H1 (cell line): ENCODE data around the gene KLF13. TPM values are rescaled to one million over a fixed set of nuclear protein-coding genes. Genes with fewer than 3 reads are reported as not detected.
A peak's percentile ranks its signal among the peaks of the same experiment; 100 is the strongest.

Experiments
- CTCF ChIA-PET: fragments of 300-600 bp; sonication (Branson Sonifier 250); formaldehyde crosslinking; loops from one replicate; lab custom pipeline; 2021; ENCODE audit not compliant: partially characterized antibody; lab: Charles Lee
- POLR2A ChIA-PET: fragments of 300-600 bp; sonication (Branson Sonifier 250); formaldehyde crosslinking; loops from one replicate; lab custom pipeline; 2021; ENCODE audit warnings: inconsistent platforms; ENCODE audit not compliant: partially characterized antibody; lab: Charles Lee
- DNase-seq, 2 experiments: peaks; one replicate each; pipeline versions ENCODE4 v3.0.0 to v3.0.0-alpha.2; 2010 to 2022; ENCODE audit warnings: low spot score in 2 of 2, low read depth in 1 of 2, mixed read lengths in 1 of 2
- FAIRE-seq: peaks from 2 replicates; lab custom pipeline; 2011; peaks lifted over from hg19 to GRCh38; lab: Jason Lieb, UNC
- H2AFZ ChIP-seq: 2 replicates; pipeline ENCODE4 v1.8.1; 2012; ENCODE audit warnings: low read length, inconsistent platforms
- H2AK5ac ChIP-seq: 2 replicates; pipeline ENCODE4 v1.6.1; 2013; ENCODE audit warnings: low read depth, low read length
- H2BK120ac ChIP-seq: replicated peaks from 2 replicates; pipeline ENCODE3; 2013; ENCODE audit warnings: low read depth, low read length, inconsistent platforms
- H2BK12ac ChIP-seq: 2 replicates; pipeline ENCODE4 v1.6.1; 2013; ENCODE audit warnings: low read depth, low read length
- H2BK15ac ChIP-seq: 2 replicates; pipeline ENCODE4 v1.6.1; 2013; ENCODE audit warnings: low read length
- H2BK20ac ChIP-seq: 2 replicates; pipeline ENCODE4 v1.6.1; 2013; ENCODE audit warnings: low read length
- H2BK5ac ChIP-seq: 2 replicates; pipeline ENCODE4 v1.6.1; 2013; ENCODE audit warnings: low read depth, low read length
- H3K14ac ChIP-seq: 2 replicates; pipeline ENCODE4 v1.6.1; 2013; ENCODE audit warnings: inconsistent platforms; ENCODE audit not compliant: insufficient read length
- H3K18ac ChIP-seq: 2 replicates; pipeline ENCODE4 v1.6.1; 2013; ENCODE audit warnings: low read length; ENCODE audit errors: extremely low read depth
- H3K23ac ChIP-seq: 2 replicates; pipeline ENCODE4 v1.6.1; 2013; ENCODE audit warnings: inconsistent platforms; ENCODE audit not compliant: insufficient read length
- H3K23me2 ChIP-seq: 2 replicates; pipeline ENCODE4 v1.6.1; 2013; ENCODE audit warnings: low read depth, low read length
- H3K27ac ChIP-seq: 2 replicates; pipeline ENCODE4 v1.6.1; 2011; ENCODE audit warnings: low read depth, low read length, inconsistent platforms
- H3K27me3 ChIP-seq, 4 experiments: replicated peaks in 1 of 4; 1 replicate in 1 of 4; 2 replicates in 3 of 4; pipeline versions ENCODE4 v1.6.1 to v1.8.1; 2011 to 2013; ENCODE audit warnings: low read length in 3 of 4, mild to moderate bottlenecking in 3 of 4, inconsistent platforms in 2 of 4, mixed read lengths in 2 of 4, moderate library complexity in 1 of 4; ENCODE audit not compliant: control insufficient read depth in 3 of 4, insufficient read depth in 3 of 4; ENCODE audit errors: extremely low read depth in 1 of 4
- H3K36me3 ChIP-seq, 4 experiments: 2 replicates each; pipeline versions ENCODE4 v1.6.1 to v1.8.1; 2011 to 2013; ENCODE audit warnings: mild to moderate bottlenecking in 4 of 4, low read length in 3 of 4, moderate library complexity in 2 of 4, control low read depth in 1 of 4, inconsistent platforms in 1 of 4; ENCODE audit not compliant: insufficient read depth in 4 of 4, control insufficient read depth in 2 of 4
- H3K4ac ChIP-seq: replicated peaks from 2 replicates; pipeline ENCODE3; 2013; ENCODE audit warnings: low read length, low read depth, mixed read lengths, inconsistent platforms; ENCODE audit not compliant: insufficient read length
- H3K4me1 ChIP-seq, 4 experiments: replicated peaks in 1 of 4; 1 replicate in 1 of 4; 2 replicates in 3 of 4; pipeline versions ENCODE4 v1.6.1 to v1.8.1; 2011 to 2013; ENCODE audit warnings: low read length in 3 of 4, inconsistent platforms in 2 of 4, mixed read lengths in 1 of 4; ENCODE audit not compliant: insufficient read depth in 4 of 4, control insufficient read depth in 3 of 4
- H3K4me2 ChIP-seq, 2 experiments: 2 replicates each; pipeline versions ENCODE4 v1.6.1 to v1.8.1; 2011 to 2013; ENCODE audit warnings: low read depth in 2 of 2, low read length in 2 of 2, control low read depth in 1 of 2, inconsistent platforms in 1 of 2, mild to moderate bottlenecking in 1 of 2; ENCODE audit not compliant: insufficient read depth in 1 of 2
- H3K4me3 ChIP-seq, 4 experiments: fragments of 200-600, 300-600 bp in 1 of 4; sonication (generic), shearing (Covaris generic), sonication (Bioruptor Twin) in 1 of 4; 2 replicates each; pipeline versions ENCODE4 v1.5.1 to v1.8.1; 2011 to 2016; ENCODE audit warnings: low read length in 4 of 4, low read depth in 3 of 4, control low read depth in 2 of 4, inconsistent platforms in 2 of 4, mild to moderate bottlenecking in 2 of 4, mixed read lengths in 1 of 4, moderate library complexity in 1 of 4; ENCODE audit not compliant: insufficient read depth in 2 of 4; ENCODE audit errors: extremely low read depth in 1 of 4
- H3K56ac ChIP-seq: replicated peaks from 2 replicates; pipeline ENCODE3; 2013; ENCODE audit warnings: low read depth, mild to moderate bottlenecking, mixed read lengths, low read length, inconsistent platforms; ENCODE audit not compliant: insufficient read length
- H3K79me1 ChIP-seq: 2 replicates; pipeline ENCODE4 v1.6.1; 2013; ENCODE audit warnings: low read depth, low read length, control low read depth
- H3K79me2 ChIP-seq, 2 experiments: 2 replicates each; pipeline versions ENCODE4 v1.6.1 to v1.8.1; 2012 to 2013; ENCODE audit warnings: low read length in 2 of 2, mild to moderate bottlenecking in 2 of 2, inconsistent platforms in 1 of 2; ENCODE audit not compliant: insufficient read depth in 2 of 2, control insufficient read depth in 1 of 2
- H3K9ac ChIP-seq, 4 experiments: replicated peaks in 1 of 4; 1 replicate in 1 of 4; 2 replicates in 3 of 4; pipeline versions ENCODE4 v1.6.1 to v1.8.1; 2011 to 2013; ENCODE audit warnings: low read depth in 3 of 4, low read length in 3 of 4, control low read depth in 2 of 4, mild to moderate bottlenecking in 2 of 4, moderate library complexity in 2 of 4, inconsistent platforms in 1 of 4; ENCODE audit errors: extremely low read depth in 1 of 4
- H3K9me3 ChIP-seq, 2 experiments: 2 replicates each; pipeline versions ENCODE4 v1.6.1 to v1.8.1; 2012 to 2013; ENCODE audit warnings: mild to moderate bottlenecking in 2 of 2, moderate library complexity in 2 of 2, control low read depth in 1 of 2, inconsistent platforms in 1 of 2, low read depth in 1 of 2, low read length in 1 of 2, mixed read lengths in 1 of 2; ENCODE audit not compliant: insufficient read depth in 2 of 2
- H4K20me1 ChIP-seq, 2 experiments: replicated peaks in 1 of 2; 2 replicates each; pipeline versions ENCODE3 to v1.8.1; 2011 to 2013; ENCODE audit warnings: inconsistent platforms in 2 of 2, low read length in 2 of 2, mild to moderate bottlenecking in 1 of 2; ENCODE audit not compliant: insufficient read depth in 2 of 2, control insufficient read depth in 1 of 2
- H4K5ac ChIP-seq: 2 replicates; pipeline ENCODE4 v1.6.1; 2013; ENCODE audit warnings: low read length, low read depth, mixed read lengths, inconsistent platforms; ENCODE audit not compliant: insufficient read length
- H4K8ac ChIP-seq: 2 replicates; pipeline ENCODE4 v1.8.0; 2013; ENCODE audit warnings: mild to moderate bottlenecking, moderate library complexity, low read length, inconsistent platforms; ENCODE audit not compliant: insufficient read depth; ENCODE audit errors: extremely low read depth
- H4K91ac ChIP-seq: replicated peaks from 2 replicates; pipeline ENCODE3; 2013; ENCODE audit warnings: low read length, mixed read lengths, inconsistent platforms; ENCODE audit not compliant: insufficient read length
- CTCF ChIP-seq, 3 experiments: IDR thresholded peaks; 1 replicate in 2 of 3; 2 replicates in 1 of 3; pipeline versions ENCODE4 v1.5.1 to v1.6.1; 2011; ENCODE audit warnings: low read length in 3 of 3, mild to moderate bottlenecking in 3 of 3, inconsistent platforms in 2 of 3, low read depth in 1 of 3, moderate library complexity in 1 of 3; ENCODE audit not compliant: insufficient read depth in 1 of 3; ENCODE audit errors: control extremely low read depth in 1 of 3
- HDAC6 ChIP-seq: IDR thresholded peaks from one replicate; pipeline ENCODE4 v1.7.1; 2012; ENCODE audit warnings: low read depth, mild to moderate bottlenecking, inconsistent platforms, low read length, moderate library complexity
- RAD21 ChIP-seq, 2 experiments: IDR thresholded peaks in 1 of 2; conservative IDR thresholded peaks in 1 of 2; 2 replicates each; pipeline ENCODE4 v1.6.1; 2011; ENCODE audit warnings: low read depth in 2 of 2, low read length in 2 of 2, improper control_type of control experiment in 1 of 2, inconsistent platforms in 1 of 2, mild to moderate bottlenecking in 1 of 2, moderate library complexity in 1 of 2
- WGBS, 2 experiments: shearing (Covaris generic) in 1 of 2; methylation state at CpG; one replicate each; pipeline versions ENCODE4 v1.1.6 to v1.1.7; 2013 to 2015; ENCODE audit warnings: low lambda C conversion rate in 2 of 2, mixed read lengths in 2 of 2, inconsistent platforms in 1 of 2, low coverage in 1 of 2, missing lambda C conversion rate in 1 of 2; ENCODE audit not compliant: insufficient replicate concordance in 2 of 2, insufficient coverage in 1 of 2, insufficient read length in 1 of 2; ENCODE audit errors: extremely low coverage in 1 of 2, missing lambda C conversion rate in 1 of 2; 5-methylcytosine and 5-hydroxymethylcytosine counted together
- polyA plus RNA-seq, 7 experiments: library from polyadenylated mRNA; depleted of rRNA in 3 of 7; stranded (reverse) in 5 of 7; unstranded in 2 of 7; fragments of >200 nt in 5 of 7; fragments of 200-250 nt in 2 of 7; gene quantifications; 1 replicate in 5 of 7; 2 replicates in 1 of 7; 4 replicates in 1 of 7; pipeline versions ENCODE4 v1.2.1 to v1.2.3, GENCODE V29; 2011 to 2013; ENCODE audit warnings: missing spikeins in 2 of 7, mixed read lengths in 2 of 7
- total RNA-seq: library from RNA; stranded (reverse); fragmentation: NEBNext Ultra II Directional; extraction: Animal tissue kit (Norgen Biotek cat#: 25700); gene quantifications from 2 replicates; pipeline ENCODE4 v1.2.1, GENCODE V29; 2021

Gene KLF13
- total and polyA plus RNA-seq, 2 of the 8 experiments (the other 6 are each of a cell fraction or from before 2014, with no cell fraction given), result 18.3 to 33.4 TPM

DNA sequence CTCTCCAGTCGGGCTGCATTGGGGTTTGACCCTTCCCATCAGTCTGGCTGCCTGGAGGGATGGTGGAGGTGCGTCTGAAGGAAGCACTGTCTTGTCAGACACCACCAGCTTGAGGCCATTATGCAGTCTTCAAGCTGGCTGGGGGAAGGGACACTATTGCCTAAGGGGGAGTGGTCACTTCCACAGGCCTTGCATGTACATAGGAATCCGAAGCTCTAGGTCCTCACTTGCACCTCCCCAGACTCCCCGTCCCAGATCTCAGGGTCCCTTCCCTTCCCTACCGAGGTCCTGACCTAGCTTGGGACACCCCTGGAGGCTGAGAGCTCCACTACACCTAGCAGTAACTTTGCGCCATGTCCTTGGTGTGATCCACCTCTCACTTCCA, 48.6 kb upstream of the KLF13 start:
- Histone ChIP-seq H3K4me2 (no peak overlapping the region), H3K9me3 (no peaks in the 10 kb centered on the region), H2BK5ac (no peak overlapping the region), H3K79me2 (no peaks in the 10 kb centered on the region), H4K20me1 (no peaks in the 10 kb centered on the region), H2BK12ac (no peak overlapping the region), H3K23ac (no peak overlapping the region), H4K5ac (no peak overlapping the region), H3K4me3 (no peak overlapping the region), H3K56ac (no peak overlapping the region), H3K4ac (no peak overlapping the region), H2BK120ac (no peak overlapping the region), H3K27ac (no peak overlapping the region), H3K27me3 (no peaks in the 10 kb centered on the region), H3K4me1 (peaks cover 0 to 6% (median 0%) of the 10 kb centered on the region in 4 experiments; a peak in 3 of 7 replicates), H2BK20ac (no peak overlapping the region), H2AFZ (no peak overlapping the region; the same call in 1 of the 2 replicates), H3K23me2 (peaks cover 2% of the 10 kb centered on the region; the same call in 1 of the 2 replicates), H3K18ac (no peak overlapping the region), H4K8ac (no peak overlapping the region), H3K79me1 (no peaks in the 10 kb centered on the region), H2BK15ac (no peak overlapping the region), H3K36me3 (no peaks in the 10 kb centered on the region), H4K91ac (no peak overlapping the region), H3K9ac (no peak overlapping the region), H3K14ac (no peak overlapping the region), H2AK5ac (no peak overlapping the region)
- WGBS, 2 experiments, result 78% methylated on average over 6 of the region's 6 CpGs; no CpG with 5 or more reads in 1 of the 2 experiments
- FAIRE-seq, result no peak
- peak in 1 of 2 experiments; percentile 28 for DNase-seq
- ChIA-PET POLR2A (interaction anchor here (1.3 kb wide), 1 partner anchor 28 kb away, joined by 3 read pairs; no protein-coding TSS in a partner anchor), CTCF (interaction anchor here (1.1 to 1.2 kb wide), 2 partner anchors 14 to 87 kb away, joined by 4 read pairs; no protein-coding TSS in a partner anchor)
- TF ChIP-seq HDAC6, result no peak
- 0 out of 4 replicates have a peak, but pooled peaks of 1 of the 2 experiments have one; percentile 5 for TF ChIP-seq RAD21 (IDR thresholded peaks at IDR 0.05 in 1 of 2, conservative IDR thresholded peaks at IDR 0.05 in 1 of 2; ENCODE audit: low read depth in 2 of 2, low read length in 2 of 2)
- peak in 1 of 3 experiments; percentile 15; a peak in 1 of 4 replicates for TF ChIP-seq CTCF (IDR thresholded peaks at IDR 0.05; ENCODE audit: control extremely low read depth in 1 of 3, insufficient read depth in 1 of 3, low read depth in 1 of 3, low read length in 3 of 3)
